ENCODE data around the gene TBL1X. TPM values are rescaled to one million over a fixed set of nuclear protein-coding genes. Genes with fewer than 3 reads are reported as not detected.

TBL1X gene
- total RNA-seq, 1 donor from 2014 or later = 6.5 TPM

- H3K27me3 Mint-ChIP-seq (ENCODE audit: unreplicated experiment) = no peaks in the 10 kb centered on the region
- no peaks in the 10 kb centered on the region for H3K36me3 Mint-ChIP-seq (ENCODE audit: unreplicated experiment)
- no peaks in the 10 kb centered on the region for H3K9me3 Mint-ChIP-seq (ENCODE audit: unreplicated experiment)
- DNase-seq = no peak
- H3K27ac Mint-ChIP-seq (ENCODE audit: unreplicated experiment) = no peak overlapping the region
- H3K4me3 Mint-ChIP-seq (ENCODE audit: unreplicated experiment) = peak overlapping the region; percentile 57
- TF ChIP-seq, protein P1, sequence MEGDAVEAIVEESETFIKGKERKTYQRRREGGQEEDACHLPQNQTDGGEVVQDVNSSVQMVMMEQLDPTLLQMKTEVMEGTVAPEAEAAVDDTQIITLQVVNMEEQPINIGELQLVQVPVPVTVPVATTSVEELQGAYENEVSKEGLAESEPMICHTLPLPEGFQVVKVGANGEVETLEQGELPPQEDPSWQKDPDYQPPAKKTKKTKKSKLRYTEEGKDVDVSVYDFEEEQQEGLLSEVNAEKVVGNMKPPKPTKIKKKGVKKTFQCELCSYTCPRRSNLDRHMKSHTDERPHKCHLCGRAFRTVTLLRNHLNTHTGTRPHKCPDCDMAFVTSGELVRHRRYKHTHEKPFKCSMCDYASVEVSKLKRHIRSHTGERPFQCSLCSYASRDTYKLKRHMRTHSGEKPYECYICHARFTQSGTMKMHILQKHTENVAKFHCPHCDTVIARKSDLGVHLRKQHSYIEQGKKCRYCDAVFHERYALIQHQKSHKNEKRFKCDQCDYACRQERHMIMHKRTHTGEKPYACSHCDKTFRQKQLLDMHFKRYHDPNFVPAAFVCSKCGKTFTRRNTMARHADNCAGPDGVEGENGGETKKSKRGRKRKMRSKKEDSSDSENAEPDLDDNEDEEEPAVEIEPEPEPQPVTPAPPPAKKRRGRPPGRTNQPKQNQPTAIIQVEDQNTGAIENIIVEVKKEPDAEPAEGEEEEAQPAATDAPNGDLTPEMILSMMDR (IDR thresholded peaks at IDR 0.05; ENCODE audit: partially characterized antibody, unreplicated experiment) = no peak
- no peaks in the 10 kb centered on the region for H3K4me1 Mint-ChIP-seq (ENCODE audit: low read depth, unreplicated experiment)
These were observed 320.5 kb downstream of the TBL1X start for GRCh38 chrX:9785254-9785943.

DNA sequence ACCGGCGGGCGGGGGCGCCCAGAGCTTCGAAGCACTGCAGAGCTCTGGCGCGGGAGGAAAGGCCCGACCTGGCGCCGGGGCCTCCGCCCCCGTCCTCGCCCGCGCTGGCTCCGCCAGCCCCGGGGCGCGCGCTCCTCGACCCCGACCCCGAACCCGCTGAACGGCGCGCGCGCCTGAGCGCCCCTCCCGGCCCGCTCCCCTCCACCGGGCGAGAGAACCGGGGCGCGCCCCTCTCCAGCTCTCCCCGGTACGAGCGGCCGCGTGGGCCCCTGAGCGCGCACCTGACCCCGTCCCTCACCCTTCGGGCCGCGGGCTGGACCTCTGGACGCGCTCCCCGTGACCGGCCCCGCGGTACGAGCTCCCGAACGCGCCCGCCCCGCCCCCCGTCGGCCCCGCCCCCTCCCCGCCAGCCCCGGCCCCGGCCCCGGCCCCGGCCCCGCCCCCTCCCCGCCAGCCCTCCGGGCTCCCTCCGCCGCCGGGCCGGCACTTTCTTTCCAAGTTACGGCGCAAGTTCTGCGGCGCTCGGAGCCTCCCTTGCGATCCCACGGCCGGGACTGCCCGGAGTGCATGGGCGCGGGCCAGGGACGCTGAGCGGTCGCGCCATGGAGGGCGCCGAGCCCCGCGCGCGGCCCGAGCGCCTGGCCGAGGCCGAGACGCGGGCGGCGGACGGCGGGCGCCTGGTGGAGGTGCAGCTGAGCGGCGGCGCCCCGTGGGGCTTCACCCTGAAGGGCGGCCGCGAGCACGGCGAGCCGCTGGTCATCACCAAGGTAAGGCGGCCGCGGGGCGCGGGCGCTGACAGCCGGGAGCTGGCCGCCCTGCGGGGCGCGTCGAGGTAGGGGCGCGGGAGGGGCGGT lies 321.3 kb downstream of the TBL1X start, which contains the start of gene SHROOM2:
Gene SHROOM2, plus strand, starts transcription at position 486 of the 854 bp plus-strand sequence. Its CDS starts 117 bp downstream, at position 603.
- Mint-ChIP-seq H3K4me3 (ENCODE audit: unreplicated experiment) (peak within 1 kb of the TSS; percentile 70), H3K36me3 (ENCODE audit: unreplicated experiment) (no peaks in the 10 kb centered on the region), H3K4me1 (ENCODE audit: low read depth, unreplicated experiment) (no peaks in the 10 kb centered on the region), H3K9me3 (ENCODE audit: unreplicated experiment) (no peaks in the 10 kb centered on the region), H3K27ac (ENCODE audit: unreplicated experiment) (no peak within 1 kb of the TSS), H3K27me3 (ENCODE audit: unreplicated experiment) (no peaks in the 10 kb centered on the region)
- TF ChIP-seq, protein P1 (IDR thresholded peaks at IDR 0.05; ENCODE audit: partially characterized antibody, unreplicated experiment) = no peak
- peak; percentile 19 for DNase-seq

- Mint-ChIP-seq H3K36me3 (ENCODE audit: unreplicated experiment) (no peaks in the 10 kb centered on the region), H3K4me3 (ENCODE audit: unreplicated experiment) (peak overlapping the region; percentile 70), H3K4me1 (ENCODE audit: low read depth, unreplicated experiment) (no peaks in the 10 kb centered on the region), H3K27me3 (ENCODE audit: unreplicated experiment) (no peaks in the 10 kb centered on the region), H3K9me3 (ENCODE audit: unreplicated experiment) (no peaks in the 10 kb centered on the region), H3K27ac (ENCODE audit: unreplicated experiment) (no peak overlapping the region)
- DNase-seq = no peak
- TF ChIP-seq, protein P1 (IDR thresholded peaks at IDR 0.05; ENCODE audit: partially characterized antibody, unreplicated experiment) = no peak
These were observed 322.2 kb downstream of the TBL1X start for GRCh38 chrX:9786798-9787635.

DNA sequence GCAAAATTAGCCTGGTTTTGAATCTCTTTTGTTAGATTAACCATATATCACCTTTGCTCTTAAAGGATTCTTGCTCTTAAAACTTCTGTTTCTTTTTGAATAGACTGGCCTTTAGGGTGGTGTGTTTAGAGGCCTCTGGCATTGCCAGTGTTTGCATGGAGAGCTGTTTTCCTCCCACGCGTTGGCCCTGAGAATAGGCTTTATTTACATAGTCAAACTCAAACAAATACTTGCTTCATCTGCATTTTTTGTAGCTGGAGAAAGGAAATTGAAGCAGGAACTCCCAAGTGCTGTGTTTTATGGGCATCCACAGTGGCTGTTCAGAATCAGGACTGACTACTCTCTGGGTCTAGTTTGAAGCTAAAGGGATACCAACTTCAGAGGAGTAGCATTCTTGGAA lies 324.1 kb downstream of the TBL1X start:
- TF ChIP-seq, protein P1 (IDR thresholded peaks at IDR 0.05; ENCODE audit: partially characterized antibody, unreplicated experiment) = no peak
- no peaks in the 10 kb centered on the region for H3K27me3 Mint-ChIP-seq (ENCODE audit: unreplicated experiment)
- H3K36me3 Mint-ChIP-seq (ENCODE audit: unreplicated experiment) = no peaks in the 10 kb centered on the region
- H3K27ac Mint-ChIP-seq (ENCODE audit: unreplicated experiment) = no peak overlapping the region
- no peaks in the 10 kb centered on the region for H3K4me1 Mint-ChIP-seq (ENCODE audit: low read depth, unreplicated experiment)
- no peaks in the 10 kb centered on the region for H3K9me3 Mint-ChIP-seq (ENCODE audit: unreplicated experiment)
- no peak for DNase-seq
- H3K4me3 Mint-ChIP-seq (ENCODE audit: unreplicated experiment) = no peak overlapping the region
